Tibial nerve (tissue), 4 donors: ENCODE results near the gene ERO1B. TPM values are rescaled to one million over a fixed set of nuclear protein-coding genes. Genes with fewer than 3 reads are reported as not detected.
A peak's percentile ranks its signal among the peaks of the same experiment; 100 is the strongest.

Source experiments
- DNase-seq, 2 donors: peaks; one replicate each; pipeline ENCODE4 v3.0.0-alpha.2; 2019; ENCODE audit warnings: low spot score in 2 of 2
- H3K27ac ChIP-seq, 4 donors: fragments of 200-600 bp; sonication (generic) in 3 of 4; one replicate each; pipeline ENCODE4 v1.5.1; 2017 to 2019; ENCODE audit warnings: mild to moderate bottlenecking in 1 of 4
- H3K27me3 ChIP-seq, 2 donors: fragments of 200-600 bp; sonication (generic) in 1 of 2; one replicate each; pipeline versions ENCODE4 v1.5.1 to v1.6.0; 2017 to 2019
- H3K36me3 ChIP-seq, 3 donors: fragments of 200-600 bp; sonication (generic); one replicate each; pipeline ENCODE4 v1.5.1; 2018 to 2019
- H3K4me1 ChIP-seq, 4 donors: fragments of 200-600 bp; sonication (generic) in 3 of 4; one replicate each; pipeline ENCODE4 v1.5.1; 2017 to 2019
- H3K4me3 ChIP-seq, 4 donors: fragments of 200-600 bp; sonication (generic) in 3 of 4; one replicate each; pipeline ENCODE4 v1.5.1; 2017 to 2019; ENCODE audit warnings: mild to moderate bottlenecking in 1 of 4, moderate library complexity in 1 of 4
- H3K9me3 ChIP-seq, 4 donors: fragments of 200-600 bp; sonication (generic) in 3 of 4; one replicate each; pipeline ENCODE4 v1.5.1; 2017 to 2019
- CTCF ChIP-seq, 5 experiments: fragments of 200-600 bp in 3 of 5; fragments of 450-650 bp in 2 of 5; sonication (generic) in 3 of 5; IDR thresholded peaks; one replicate each; pipeline ENCODE4 v1.5.1; 2016 to 2019; ENCODE audit warnings: antibody characterized with exemption in 5 of 5, mild to moderate bottlenecking in 3 of 5, moderate library complexity in 2 of 5
- EP300 ChIP-seq, 2 donors: sonication (generic); formaldehyde crosslinking; IDR thresholded peaks; one replicate each; pipeline ENCODE4 v1.6.1; 2017; ENCODE audit warnings: antibody characterized with exemption in 2 of 2, mild to moderate bottlenecking in 1 of 2
- POLR2A ChIP-seq, 2 donors: fragments of 450-650 bp; IDR thresholded peaks; one replicate each; pipeline ENCODE4 v1.6.1; 2017; ENCODE audit warnings: antibody characterized with exemption in 2 of 2, mild to moderate bottlenecking in 2 of 2, moderate library complexity in 2 of 2
- WGBS, 2 donors: methylation state at CpG; one replicate each; pipeline ENCODE4 v1.1.5; 2018; 5-methylcytosine and 5-hydroxymethylcytosine counted together
- total RNA-seq, 4 donors: library from RNA; depleted of rRNA; stranded (reverse); fragments of >200 nt; gene quantifications; one replicate each; pipeline ENCODE4 v1.1.0, GENCODE V29; 2016

ERO1B gene
- total RNA-seq, 4 donors from 2014 or later = 12.9 to 16.6 (median 14.5) TPM

DNA sequence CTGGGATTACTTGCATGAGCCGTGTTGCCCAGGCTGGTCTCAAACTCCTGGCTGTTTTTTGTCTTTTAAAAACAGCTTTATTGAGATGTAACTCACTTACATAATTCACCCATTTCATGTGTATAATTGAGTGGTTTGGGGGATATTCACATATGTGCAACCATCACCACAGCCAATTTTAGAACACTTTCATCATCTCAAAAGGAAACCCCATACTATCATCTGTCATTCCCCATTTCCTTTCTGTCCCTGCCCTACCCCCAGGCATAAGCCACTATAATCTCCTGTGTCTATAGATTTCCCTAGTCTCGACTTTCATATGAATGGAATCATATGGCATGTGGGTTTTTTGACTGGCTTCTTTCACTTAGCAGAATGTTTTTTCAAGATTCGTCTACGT is 96.1 kb downstream of the ERO1B start:
- TF ChIP-seq EP300 (IDR thresholded peaks at IDR 0.05) (no peak), CTCF (IDR thresholded peaks at IDR 0.05) (no peak), POLR2A (IDR thresholded peaks at IDR 0.05) (no peak)
- DNase-seq = no peak
- Histone ChIP-seq H3K27me3 (no peaks in the 10 kb centered on the region), H3K36me3 (peaks cover 0 to 95% (median 0%) of the 10 kb centered on the region in 3 donors), H3K4me3 (no peak overlapping the region), H3K27ac (no peak overlapping the region), H3K9me3 (peaks cover 0 to 22% (median 0%) of the 10 kb centered on the region in 4 donors), H3K4me1 (no peaks in the 10 kb centered on the region)
- WGBS, 2 donors = 73 to 84% methylated on average over 4 of the region's 4 CpGs

GRCh38 chr1:236181059-236181458 is 100.7 kb downstream of the ERO1B start:
- Histone ChIP-seq H3K36me3 (peaks cover 0 to 71% (median 0%) of the 10 kb centered on the region in 3 donors), H3K4me3 (no peak overlapping the region), H3K9me3 (no peaks in the 10 kb centered on the region), H3K27me3 (no peaks in the 10 kb centered on the region), H3K27ac (no peak overlapping the region), H3K4me1 (peaks cover 0 to 9% (median 4%) of the 10 kb centered on the region in 4 donors)
- 82 to 87% methylated on average over 3 of the region's 3 CpGs for WGBS, 2 donors
- TF ChIP-seq CTCF (IDR thresholded peaks at IDR 0.05) = no peak
- no peak for TF ChIP-seq EP300 (IDR thresholded peaks at IDR 0.05)
- TF ChIP-seq POLR2A (IDR thresholded peaks at IDR 0.05) = no peak
- DNase-seq = no peak

DNA sequence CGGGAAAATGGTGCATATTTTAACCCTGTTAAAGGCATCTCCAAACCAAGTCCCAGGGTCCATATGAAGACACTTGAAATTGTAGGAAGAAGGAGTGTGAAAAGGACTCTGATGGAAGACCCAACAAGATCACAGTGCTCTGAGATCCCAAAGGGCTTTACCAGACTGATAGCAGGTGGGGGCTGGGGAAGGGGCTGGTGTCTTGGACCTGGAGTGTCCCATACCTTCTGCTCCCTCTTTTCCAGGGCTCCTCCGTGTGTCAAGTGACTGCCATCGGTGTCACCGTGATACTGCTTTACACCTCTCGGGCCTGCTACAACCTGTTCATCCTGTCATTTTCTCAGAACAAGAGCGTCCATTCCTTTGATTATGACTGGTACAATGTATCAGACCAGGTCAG is 102.1 kb downstream of the ERO1B start:
- Histone ChIP-seq H3K36me3 (peaks cover 0 to 58% (median 0%) of the 10 kb centered on the region in 3 donors), H3K9me3 (no peaks in the 10 kb centered on the region), H3K27me3 (no peaks in the 10 kb centered on the region), H3K4me3 (no peak overlapping the region), H3K27ac (no peak overlapping the region), H3K4me1 (peaks cover 0 to 11% (median 4%) of the 10 kb centered on the region in 4 donors)
- WGBS, 2 donors = 90 to 91% methylated on average over 6 of the region's 6 CpGs
- TF ChIP-seq POLR2A (IDR thresholded peaks at IDR 0.05) = no peak
- no peak for TF ChIP-seq CTCF (IDR thresholded peaks at IDR 0.05)
- no peak for TF ChIP-seq EP300 (IDR thresholded peaks at IDR 0.05)
- DNase-seq = no peak

GRCh38 chr1:236176337-236177336 is 105.1 kb downstream of the ERO1B start:
- Histone ChIP-seq H3K4me3 (no peak overlapping the region), H3K27me3 (no peaks in the 10 kb centered on the region), H3K9me3 (no peaks in the 10 kb centered on the region), H3K36me3 (peaks cover 0 to 28% (median 0%) of the 10 kb centered on the region in 3 donors), H3K27ac (peak overlapping the region in 2 of 4 donors; percentile 45 to 46), H3K4me1 (peaks cover 0 to 11% (median 4%) of the 10 kb centered on the region in 4 donors)
- TF ChIP-seq POLR2A (IDR thresholded peaks at IDR 0.05) = no peak
- TF ChIP-seq CTCF (IDR thresholded peaks at IDR 0.05) = no peak
- no peak for TF ChIP-seq EP300 (IDR thresholded peaks at IDR 0.05)
- DNase-seq = no peak
- WGBS, 2 donors = 41 to 44% methylated on average over 17 of the region's 18 CpGs
